Stimulated activated CD8-positive, alpha-beta memory T cell treated with anti-CD3 and anti-CD28 coated beads, Interleukin-7, amount 100 ng/mL, for 48 hours (primary cell): ENCODE data around the gene FUOM.
A peak's percentile ranks its signal among the peaks of the same experiment; 100 is the strongest.
"Not testable (repeated sequence)": the region's sequence is repeated elsewhere in the genome, so short reads cannot be mapped to it uniquely, and the experiment has no call there.

ENCODE experiments used
- DNase-seq, 2 donors: peaks; one replicate each; pipeline ENCODE4 v3.0.0-alpha.2; 2020; ENCODE audit warnings: low read depth in 1 of 2; ENCODE audit errors: extremely low read depth in 1 of 2

The FUOM gene

DNA sequence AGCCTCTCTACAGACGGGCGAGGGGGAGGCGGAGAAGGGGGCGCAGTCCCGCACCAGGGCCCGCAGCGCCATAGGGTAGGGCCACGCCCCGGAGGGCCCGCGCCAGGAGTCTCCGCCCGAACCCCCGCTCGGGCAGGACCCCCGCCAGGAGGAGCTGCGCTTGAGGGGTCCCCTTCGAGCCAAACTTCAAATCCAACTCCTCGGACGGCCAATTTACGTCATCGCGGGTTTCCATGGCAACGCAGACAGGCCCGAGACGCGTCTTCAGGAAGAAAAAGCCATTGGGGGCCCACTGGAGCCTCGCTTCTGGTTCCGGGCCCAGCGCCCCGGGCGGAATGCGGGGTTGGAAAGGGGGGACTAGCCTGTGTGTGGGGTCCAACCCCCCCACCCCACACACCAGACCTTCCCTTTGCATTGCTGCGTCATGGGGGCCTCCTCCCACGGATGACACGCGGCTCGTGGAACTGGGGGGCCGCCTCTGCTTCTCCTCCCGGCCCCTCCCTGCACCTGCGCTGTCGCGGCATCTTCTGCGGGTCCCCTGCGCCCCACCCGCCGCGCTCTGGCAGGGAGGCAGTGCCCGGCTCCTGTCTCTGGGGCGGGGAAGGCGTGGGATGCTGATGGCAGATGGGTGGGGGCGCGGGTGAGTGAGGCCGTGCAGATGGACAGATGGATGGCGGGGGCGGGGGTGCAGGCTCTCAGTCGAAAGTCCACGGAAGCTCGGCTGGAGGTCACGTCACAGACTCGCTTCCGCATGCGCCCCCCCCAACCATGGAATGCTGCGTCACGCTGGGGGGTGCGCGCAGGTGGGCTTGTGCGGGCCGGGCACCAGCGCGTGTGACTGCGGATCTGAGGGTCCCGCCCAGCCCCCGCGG, 22.3 kb downstream of the FUOM start:
- DNase-seq = peak in 1 of 2 donors; percentile 61

DNA sequence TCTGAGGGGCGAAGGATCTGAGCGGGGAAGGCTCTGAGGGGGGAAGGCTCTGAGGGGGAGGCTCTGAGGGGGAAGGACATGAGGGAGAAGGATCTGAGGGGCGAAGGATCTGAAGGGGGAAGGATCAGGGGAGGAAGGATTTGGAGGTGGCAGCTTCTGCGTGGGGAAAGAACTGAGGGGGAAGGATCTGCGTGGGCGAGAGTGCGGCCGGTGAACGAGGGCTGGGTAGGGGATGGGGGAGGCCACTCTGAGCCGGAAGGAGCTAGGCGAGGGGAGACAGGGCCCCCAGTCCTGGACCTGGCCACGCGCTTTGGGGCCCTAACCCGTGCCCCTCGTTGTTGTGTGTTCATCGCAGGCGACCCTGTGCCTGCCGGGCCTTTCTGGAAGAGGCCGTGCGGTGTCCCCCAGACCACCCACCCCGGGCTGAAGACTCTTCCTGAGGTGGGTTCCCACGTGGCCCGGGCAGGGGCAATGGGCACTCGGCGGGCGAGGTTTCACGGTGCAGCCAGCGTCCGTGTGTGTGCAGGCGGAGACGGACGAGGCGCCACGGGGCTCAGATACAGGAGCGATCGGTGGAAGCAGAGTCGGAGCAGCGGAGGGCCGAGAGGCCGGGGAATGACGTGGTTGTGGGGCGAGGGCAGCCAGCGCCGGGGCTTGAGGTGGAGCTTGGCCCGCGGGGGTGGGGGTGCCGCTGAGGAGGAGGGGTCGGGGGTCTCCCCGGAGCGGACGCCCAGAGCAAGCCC, 23.1 kb downstream of the FUOM start:
- no peak for DNase-seq

DNA sequence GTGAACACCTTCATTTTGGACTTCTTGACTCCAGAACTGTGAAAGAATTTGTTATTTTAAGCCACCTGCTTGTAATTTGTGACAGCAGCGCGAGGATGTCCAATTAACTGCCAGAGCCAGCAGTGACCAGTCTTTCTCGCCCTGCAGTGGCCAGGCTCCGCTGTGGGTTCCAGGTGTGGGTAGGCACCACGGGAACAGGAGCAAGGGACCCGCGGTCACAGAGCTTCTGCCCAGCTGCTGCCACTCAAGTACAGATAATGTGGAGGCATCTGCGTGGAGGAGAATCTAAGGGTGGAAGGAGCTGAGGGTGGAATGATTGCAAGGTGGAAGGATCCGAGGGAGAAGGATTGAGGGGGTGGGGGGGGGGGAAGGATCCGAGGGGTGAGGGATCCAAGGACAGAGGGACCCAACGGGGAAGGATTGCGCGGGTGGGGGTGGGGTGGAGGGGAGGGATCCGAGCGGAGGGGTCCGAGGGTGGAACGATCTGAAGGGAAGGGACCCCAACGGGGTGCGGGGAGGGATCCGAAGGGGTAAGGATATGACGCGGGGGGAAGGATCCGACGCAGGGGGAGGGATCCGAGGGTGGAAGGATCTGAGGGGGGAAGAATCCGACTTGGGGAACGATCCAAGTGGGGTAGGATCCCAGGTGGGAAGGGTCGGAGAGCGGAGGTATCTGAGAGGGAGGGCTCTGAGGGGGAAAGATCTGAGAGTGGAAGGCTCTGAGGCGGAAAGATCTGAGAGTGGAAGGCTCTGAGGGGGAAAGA, 24.7 kb downstream of the FUOM start:
- DNase-seq = no peak

- DNase-seq = peak; percentile 66 to 76
Observed at GRCh38 chr10:133329491-133330202, 28.2 kb downstream of the FUOM start.

- DNase-seq = no peak
Observed at GRCh38 chr10:133328358-133329343, 29.2 kb downstream of the FUOM start.

DNA sequence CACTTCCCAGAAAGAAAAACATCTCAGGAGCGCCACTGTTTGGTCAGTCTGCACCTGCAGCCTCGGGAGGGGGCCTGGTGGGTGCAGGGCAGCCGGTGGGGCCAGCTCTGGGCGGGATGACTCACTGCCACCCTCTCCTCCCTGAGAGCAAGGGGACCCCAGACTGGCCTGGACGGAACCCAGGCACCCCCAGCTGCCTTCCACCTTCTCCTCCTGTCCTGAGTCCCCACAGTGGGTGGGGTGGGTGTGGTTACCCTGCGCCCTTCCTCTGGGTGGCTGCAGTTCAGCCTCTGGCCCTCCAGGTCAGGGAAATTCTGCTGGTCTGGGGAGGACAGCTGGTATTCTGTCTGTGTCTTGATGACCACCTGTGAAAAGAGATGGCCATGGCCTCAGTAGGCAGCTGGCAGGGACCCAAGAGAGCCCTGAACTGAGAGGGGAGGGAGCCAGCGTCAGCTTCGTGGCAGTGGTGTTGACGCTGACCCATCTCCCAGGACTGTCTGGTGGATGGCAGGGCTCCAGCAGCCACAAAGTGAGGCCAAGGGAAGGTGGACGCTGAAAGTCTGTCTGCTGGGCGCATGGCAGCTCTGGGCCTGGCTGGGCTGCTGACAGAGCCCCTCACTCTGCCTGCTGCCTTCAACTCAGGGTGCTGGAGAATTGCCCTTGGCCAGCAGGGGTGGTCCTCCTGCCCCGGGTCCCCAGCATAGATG, 30.0 kb downstream of the FUOM start:
- DNase-seq = no peak

- no peak for DNase-seq
Observed at GRCh38 chr10:133326745-133327650, 30.8 kb downstream of the FUOM start.

DNA sequence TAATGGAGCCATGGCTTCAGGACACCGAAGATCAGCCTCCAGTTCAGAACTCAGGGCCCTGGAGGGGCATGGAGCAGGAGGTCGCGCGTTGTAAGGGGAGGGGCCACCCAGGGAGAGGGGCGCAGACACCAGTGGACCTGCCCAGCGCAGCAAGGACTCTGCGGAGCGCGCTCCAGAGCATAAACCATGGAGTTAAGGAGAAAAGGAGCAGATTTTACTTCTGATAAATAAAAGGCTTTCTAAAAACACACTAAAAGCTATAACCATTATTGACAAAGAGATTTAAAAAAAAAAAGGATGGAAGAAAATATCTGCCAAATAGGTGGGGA, 31.6 kb downstream of the FUOM start:
- no peak for DNase-seq

DNA sequence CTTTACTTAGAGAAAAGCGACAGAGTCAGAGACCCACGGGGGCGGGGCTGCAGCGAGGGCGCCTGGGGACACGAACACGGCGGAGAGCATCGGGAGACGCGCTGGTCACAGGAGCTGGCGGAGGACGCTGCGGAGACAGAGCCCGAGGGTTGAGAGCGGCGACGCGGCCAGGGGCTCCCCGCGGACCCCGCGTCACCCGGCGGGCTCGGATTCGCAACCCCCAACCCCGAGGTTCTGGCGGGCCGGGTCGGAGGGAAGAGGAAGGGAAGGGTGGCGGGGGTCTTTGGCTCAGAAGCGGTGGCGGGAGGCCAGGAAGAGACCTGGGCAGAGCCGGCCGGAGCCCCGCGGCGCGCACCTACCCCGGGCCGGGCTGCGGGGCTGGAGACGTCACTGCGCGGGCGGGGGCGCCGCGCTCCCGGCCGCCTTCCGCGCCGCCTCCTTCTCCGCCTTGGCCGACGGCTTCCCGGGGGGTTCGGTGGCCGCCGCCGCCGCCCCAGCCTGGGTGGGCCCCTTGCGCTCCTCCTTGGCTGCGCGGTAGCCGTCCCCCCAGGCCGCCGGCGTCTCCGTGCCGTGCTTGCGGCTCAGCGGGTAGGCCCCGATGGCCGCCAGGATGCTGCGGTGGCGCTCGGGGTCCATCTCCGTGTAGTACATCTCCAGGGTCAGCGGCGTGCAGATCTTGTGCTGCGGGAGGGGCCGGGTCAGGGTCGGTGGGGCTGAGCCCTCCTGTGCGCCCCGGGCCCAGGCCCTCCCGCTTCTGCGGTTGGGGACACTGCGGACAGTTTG, 32.2 kb downstream of the FUOM start:
- no peak for DNase-seq

- DNase-seq = no peak
Observed at GRCh38 chr10:133324857-133325260, 33.0 kb downstream of the FUOM start.

DNA sequence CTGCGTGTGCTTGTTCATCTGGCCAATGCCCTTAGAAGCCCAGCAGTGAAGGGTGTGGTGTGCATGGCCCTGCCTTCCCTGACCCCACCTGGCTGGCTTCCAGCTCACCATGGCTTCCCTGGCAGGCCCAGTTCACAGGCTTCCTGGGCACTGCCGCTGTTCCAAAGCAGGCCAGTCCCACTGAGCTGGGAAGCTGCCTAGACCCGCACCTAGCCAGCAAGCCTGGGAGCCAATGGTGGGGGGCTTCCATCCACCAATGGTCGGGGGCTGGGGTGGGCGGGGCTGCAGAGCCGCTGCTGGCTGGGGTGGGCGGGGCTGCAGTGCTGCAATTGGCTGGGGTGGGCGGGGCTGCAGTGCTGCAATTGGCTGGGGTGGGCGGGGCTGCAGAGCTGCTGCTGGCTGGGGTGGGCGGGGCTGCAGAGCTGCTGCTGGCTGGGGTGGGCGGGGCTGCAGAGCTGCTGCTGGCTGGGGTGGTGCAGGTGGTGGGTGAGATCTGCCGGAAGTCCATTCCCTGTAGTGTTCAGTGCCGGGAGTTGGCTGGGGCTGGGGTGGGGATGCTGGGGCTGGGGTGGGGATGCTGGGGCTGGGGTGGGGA, 33.5 kb downstream of the FUOM start:
- peak in 1 of 2 donors; percentile 62 for DNase-seq

- DNase-seq = not testable (repeated sequence)
Observed at GRCh38 chr10:133322064-133322709, 35.6 kb downstream of the FUOM start.

DNA sequence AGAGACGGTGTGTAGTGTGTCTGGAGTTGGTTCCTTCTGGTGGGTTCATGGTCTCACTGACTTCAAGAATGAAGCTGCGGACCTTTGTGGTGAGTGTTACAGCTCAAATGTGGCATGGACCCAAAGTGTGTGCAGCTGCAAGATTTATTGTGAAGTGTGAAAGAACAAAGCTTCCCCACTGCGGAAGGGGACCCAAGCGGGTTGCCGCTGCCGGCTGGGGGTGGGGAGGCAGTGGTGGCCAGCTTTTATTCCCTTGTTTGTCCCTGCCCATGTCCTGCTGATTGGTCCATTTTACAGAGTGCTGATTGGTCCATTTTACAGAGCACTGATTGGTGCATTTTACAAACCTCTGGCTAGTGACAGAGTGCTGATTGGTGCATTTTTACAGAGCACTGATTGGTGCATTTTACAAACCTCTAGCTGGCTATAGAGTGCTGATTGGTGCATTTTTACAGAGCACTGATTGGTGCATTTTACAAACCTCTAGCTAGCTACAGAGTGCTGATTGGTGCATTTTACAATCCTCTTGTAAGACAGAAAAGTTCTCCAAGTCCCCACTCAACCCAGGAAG, 36.9 kb downstream of the FUOM start:
- not testable (repeated sequence) for DNase-seq

- DNase-seq = peak in 1 of 2 donors; percentile 50
Observed at GRCh38 chr10:133318494-133319127, 39.2 kb downstream of the FUOM start.

DNA sequence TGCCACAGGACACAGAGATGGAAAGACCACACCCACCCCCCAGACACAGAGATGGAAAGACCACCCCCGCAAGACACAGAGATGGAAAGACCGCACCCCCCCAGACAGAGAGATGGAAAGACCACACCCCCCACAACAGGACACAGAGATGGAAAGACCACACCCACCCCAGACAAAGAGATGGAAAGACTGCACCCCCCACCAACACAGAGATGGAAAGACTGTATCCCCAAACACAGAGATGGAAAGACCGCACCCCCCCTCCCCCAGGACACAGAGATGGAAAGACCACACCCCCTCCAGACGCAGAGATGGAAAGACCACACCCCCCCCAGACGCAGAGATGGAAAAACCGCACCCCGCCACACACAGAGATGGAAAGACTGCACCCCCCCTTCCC, 41.1 kb downstream of the FUOM start:
- no peak for DNase-seq

- DNase-seq = no peak
Observed at GRCh38 chr10:133316266-133316665, 41.6 kb downstream of the FUOM start.
